HepG2 (cell line): ENCODE measurements around the gene CACNA1D. TPM values are rescaled to one million over a fixed set of nuclear protein-coding genes. Genes with fewer than 3 reads are reported as not detected.

ENCODE experiments used
- ARID4A ChIP-seq: sonication (generic); formaldehyde crosslinking; IDR thresholded peaks from 2 replicates; pipeline ENCODE4 v1.5.0; 2020; ENCODE audit warnings: mild to moderate bottlenecking, missing genetic modification reagents, borderline replicate concordance
- ATF4 ChIP-seq, 2 experiments: fragments of 450-650 bp in 1 of 2; sonication (generic) in 1 of 2; formaldehyde crosslinking; IDR thresholded peaks; 2 replicates each; pipeline versions ENCODE4 v1.5.0 to v1.8.0; 2020 to 2022; ENCODE audit warnings: mild to moderate bottlenecking in 1 of 2, missing genetic modification reagents in 1 of 2
- HDAC1 ChIP-seq: sonication (generic); formaldehyde crosslinking; IDR thresholded peaks from 2 replicates; pipeline ENCODE4 v1.5.1; 2020; ENCODE audit warnings: mild to moderate bottlenecking, missing genetic modification reagents
- HES4 ChIP-seq: sonication (generic); formaldehyde crosslinking; IDR thresholded peaks from 2 replicates; pipeline ENCODE4 v1.9.0; 2021; ENCODE audit warnings: mild to moderate bottlenecking, missing genetic modification reagents, borderline replicate concordance
- KDM2A ChIP-seq: sonication (generic); formaldehyde crosslinking; IDR thresholded peaks from 2 replicates; pipeline ENCODE4 v1.4.0; 2020; ENCODE audit warnings: low read depth, missing genetic modification reagents, borderline replicate concordance
- MATR3 ChIP-seq: sonication (generic); formaldehyde crosslinking; IDR thresholded peaks from 2 replicates; pipeline ENCODE4 v1.4.0; 2020; ENCODE audit warnings: missing genetic modification reagents
- NCOA5 ChIP-seq: sonication (generic); formaldehyde crosslinking; IDR thresholded peaks from 2 replicates; pipeline ENCODE4 v1.4.0; 2020; ENCODE audit warnings: missing genetic modification reagents
- NRL ChIP-seq: sonication (generic); formaldehyde crosslinking; IDR thresholded peaks from 2 replicates; pipeline ENCODE4 v1.5.0; 2020; ENCODE audit warnings: missing genetic modification reagents, mild to moderate bottlenecking, moderate library complexity, borderline replicate concordance
- RNF2 ChIP-seq: fragments of 450-650 bp; conservative IDR thresholded peaks from 2 replicates; pipeline ENCODE4 v1.6.1; 2016; ENCODE audit warnings: low read depth
- RORA ChIP-seq: sonication (generic); formaldehyde crosslinking; IDR thresholded peaks from 2 replicates; pipeline ENCODE4 v1.5.0; 2020; ENCODE audit warnings: mild to moderate bottlenecking, missing genetic modification reagents, moderate library complexity
- ZBTB4 ChIP-seq: sonication (generic); formaldehyde crosslinking; IDR thresholded peaks from 2 replicates; pipeline ENCODE4 v1.4.0; 2020; ENCODE audit warnings: missing genetic modification reagents, mild to moderate bottlenecking, borderline replicate concordance
- ZKSCAN5 ChIP-seq: sonication (generic); formaldehyde crosslinking; IDR thresholded peaks from 2 replicates; pipeline ENCODE4 v1.5.1; 2020; ENCODE audit warnings: mild to moderate bottlenecking, missing genetic modification reagents
- ZNF180 ChIP-seq: sonication (generic); formaldehyde crosslinking; IDR thresholded peaks from 2 replicates; pipeline ENCODE4 v1.4.0; 2020; ENCODE audit warnings: low read depth, missing genetic modification reagents, borderline replicate concordance
- ZNF598 ChIP-seq: sonication (generic); formaldehyde crosslinking; IDR thresholded peaks from 2 replicates; pipeline ENCODE4 v1.5.1; 2020; ENCODE audit warnings: mild to moderate bottlenecking, missing genetic modification reagents, borderline replicate concordance
- ZNF652 ChIP-seq: IDR thresholded peaks from 2 replicates; pipeline ENCODE4 v1.6.1; 2016; ENCODE audit warnings: low read depth, borderline replicate concordance
- ZNF720 ChIP-seq: sonication (generic); formaldehyde crosslinking; IDR thresholded peaks from 2 replicates; pipeline ENCODE4 v1.4.0; 2020; ENCODE audit warnings: missing genetic modification reagents
- ZNF746 ChIP-seq: sonication (generic); formaldehyde crosslinking; IDR thresholded peaks from 2 replicates; pipeline ENCODE4 v1.8.0; 2022; ENCODE audit warnings: mild to moderate bottlenecking, missing genetic modification reagents
- ZNF839 ChIP-seq: sonication (generic); formaldehyde crosslinking; IDR thresholded peaks from 2 replicates; pipeline ENCODE4 v1.4.0; 2020; ENCODE audit warnings: missing genetic modification reagents, mild to moderate bottlenecking, borderline replicate concordance
- ZSCAN22 ChIP-seq: sonication (generic); formaldehyde crosslinking; IDR thresholded peaks from 2 replicates; pipeline ENCODE4 v1.4.0; 2020; ENCODE audit warnings: mild to moderate bottlenecking, missing genetic modification reagents
- polyA plus RNA-seq, 8 experiments: library from polyadenylated mRNA; depleted of rRNA in 3 of 8; stranded (reverse) in 7 of 8; unstranded in 1 of 8; fragments of >200 nt; fragmentation: Illumina TruSeq in 4 of 8; extraction: Trizol in 4 of 8; gene quantifications; 2 replicates each; pipeline versions ENCODE4 v1.2.1 to v1.2.3, GENCODE V29; 2011 to 2016; ENCODE audit warnings: low read depth in 4 of 8, missing spikeins in 1 of 8, mixed read lengths in 1 of 8; ENCODE audit not compliant: insufficient read depth in 1 of 8
- total RNA-seq, 5 experiments: library from RNA; depleted of rRNA; stranded (reverse); fragments of >200 nt; fragmentation: Illumina TruSeq; extraction: Trizol; gene quantifications; 2 replicates each; pipeline ENCODE4 v1.2.3, GENCODE V29; 2016; ENCODE audit warnings: low read depth in 1 of 5

CACNA1D gene
- total and polyA plus RNA-seq, 2 of the 13 experiments (the other 11 are each of a cell fraction or from before 2014, with no cell fraction given), result 0.26 to 0.38 TPM

- TF ChIP-seq HES4 (CRISPR knock-in tag) (no peak), ATF4 (CRISPR knock-in tag; IDR thresholded peaks at IDR 0.05) (no peak), ARID4A (CRISPR knock-in tag) (no peak), NRL (CRISPR knock-in tag) (0 out of 2 replicates have a peak, but pooled peaks have one; percentile 28), ZNF598 (no peak), MATR3 (CRISPR knock-in tag) (no peak), ZNF839 (CRISPR knock-in tag) (no peak), ZNF720 (no peak), ZSCAN22 (CRISPR knock-in tag) (no peak), ZNF180 (CRISPR knock-in tag) (no peak), ZNF746 (CRISPR knock-in tag) (0 out of 2 replicates have a peak, but pooled peaks have one; percentile 30), ZNF652 (CRISPR knock-in tag) (peak; percentile 91), KDM2A (CRISPR knock-in tag) (no peak), ZKSCAN5 (CRISPR knock-in tag) (no peak), RNF2 (no peak), NCOA5 (no peak), ZBTB4 (no peak), RORA (CRISPR knock-in tag) (no peak), HDAC1 (CRISPR knock-in tag) (no peak)
Measured at GRCh38 chr3:53493963-53494791, at the start of gene CACNA1D (continued).
